GM10847 (cell line): Measurements from ENCODE around the gene PDCD11.

Source experiments
- POLR2A ChIP-seq: IDR thresholded peaks from 2 replicates; pipeline ENCODE4 v1.6.1; 2011; ENCODE audit not compliant: insufficient read length; ENCODE audit errors: extremely low read depth

The PDCD11 gene

DNA sequence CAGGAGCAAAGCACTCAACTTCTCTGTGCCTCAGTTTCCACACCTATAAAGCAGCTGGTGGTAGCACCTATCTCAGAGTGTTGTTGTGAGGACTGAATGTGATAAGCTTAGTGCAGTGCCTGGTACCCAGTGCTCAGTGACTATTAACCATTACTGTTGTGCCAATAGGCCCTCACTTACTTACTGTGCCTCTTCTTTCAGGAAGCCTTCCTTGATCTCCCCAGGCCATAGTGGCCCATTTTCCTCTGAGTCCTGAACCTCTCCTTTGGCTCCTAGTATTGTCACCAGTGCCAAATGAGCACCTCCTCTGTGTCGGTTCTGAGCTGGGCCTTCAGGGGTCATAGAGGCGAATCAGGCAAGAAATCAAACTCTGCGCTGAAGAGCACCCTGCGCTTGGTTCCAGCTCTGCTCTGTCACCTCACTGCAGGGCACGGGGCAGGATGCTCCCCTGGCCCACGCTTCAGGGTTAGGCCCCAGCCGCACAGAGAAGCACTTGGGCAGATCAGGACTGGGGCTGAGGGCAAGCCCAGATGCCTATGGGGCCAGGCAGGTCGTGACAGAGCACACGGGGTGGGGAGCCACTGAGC lies 59.7 kb downstream of the PDCD11 start:
- no peak for TF ChIP-seq POLR2A

GRCh38 chr10:103457176-103457712 lies 60.8 kb downstream of the PDCD11 start:
- no peak for TF ChIP-seq POLR2A

DNA sequence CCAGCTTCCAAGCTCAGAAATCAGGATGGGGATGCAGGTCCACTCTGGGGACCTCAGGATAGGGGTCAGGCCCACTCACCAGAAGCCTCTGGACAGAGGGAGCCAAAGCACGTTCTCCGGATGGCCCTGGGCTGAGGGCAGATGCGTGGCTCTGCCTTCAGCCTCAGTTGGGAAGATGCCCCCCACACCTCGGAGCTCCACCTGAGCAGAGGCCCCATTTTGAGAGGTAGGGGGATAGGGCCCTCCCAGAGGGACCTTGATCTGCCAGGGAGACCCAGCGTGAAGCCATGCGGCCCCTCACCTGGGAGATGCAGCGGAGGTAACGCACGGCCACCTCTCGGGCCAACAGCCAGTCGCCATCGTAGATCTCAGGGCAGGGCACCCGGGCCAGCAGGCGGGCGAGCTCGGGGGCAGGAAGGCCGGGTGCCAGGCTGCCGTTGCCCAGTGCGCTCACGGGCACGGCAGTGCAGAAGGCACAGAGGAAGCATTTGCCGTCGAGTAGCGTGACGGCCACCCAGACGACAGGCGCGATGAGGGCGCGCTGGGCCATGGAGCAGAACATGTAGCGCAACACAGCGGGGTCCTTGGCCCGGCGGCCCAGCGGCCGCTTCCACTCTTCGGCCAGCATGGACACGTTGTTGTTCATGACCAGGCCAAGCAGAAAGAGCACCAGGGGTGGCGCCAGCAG lies 61.6 kb downstream of the PDCD11 start:
- no peak for TF ChIP-seq POLR2A

- TF ChIP-seq POLR2A: no peak
These were observed 62.3 kb downstream of the PDCD11 start, which contains the start of gene CALHM1 for GRCh38 chr10:103458720-103459119. CALHM1 (minus strand) TSS chr10:103458900; CDS start chr10:103458751, 149 bp downstream.

- no peak for TF ChIP-seq POLR2A
These were observed 63.2 kb downstream of the PDCD11 start for GRCh38 chr10:103459615-103460014.

DNA sequence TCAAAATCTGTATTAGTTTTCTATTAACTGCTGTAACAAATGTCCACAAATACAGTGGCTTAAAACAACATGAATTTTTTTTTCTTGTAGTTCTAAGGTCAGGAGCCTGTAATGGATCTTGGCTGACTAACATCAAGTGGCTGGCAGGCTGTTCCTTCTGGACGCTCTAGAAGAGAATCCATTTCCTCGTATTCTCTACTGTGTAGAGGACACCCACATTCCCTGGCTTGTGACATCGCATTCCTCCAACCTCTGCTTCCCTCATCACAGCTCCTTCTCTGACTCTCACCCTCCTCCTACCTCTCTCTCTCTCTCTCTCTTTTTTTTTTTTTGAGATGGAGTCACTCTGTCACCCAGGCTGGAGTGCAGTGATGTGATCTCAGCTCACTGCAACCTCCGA lies 67.1 kb downstream of the PDCD11 start:
- TF ChIP-seq POLR2A: no peak

DNA sequence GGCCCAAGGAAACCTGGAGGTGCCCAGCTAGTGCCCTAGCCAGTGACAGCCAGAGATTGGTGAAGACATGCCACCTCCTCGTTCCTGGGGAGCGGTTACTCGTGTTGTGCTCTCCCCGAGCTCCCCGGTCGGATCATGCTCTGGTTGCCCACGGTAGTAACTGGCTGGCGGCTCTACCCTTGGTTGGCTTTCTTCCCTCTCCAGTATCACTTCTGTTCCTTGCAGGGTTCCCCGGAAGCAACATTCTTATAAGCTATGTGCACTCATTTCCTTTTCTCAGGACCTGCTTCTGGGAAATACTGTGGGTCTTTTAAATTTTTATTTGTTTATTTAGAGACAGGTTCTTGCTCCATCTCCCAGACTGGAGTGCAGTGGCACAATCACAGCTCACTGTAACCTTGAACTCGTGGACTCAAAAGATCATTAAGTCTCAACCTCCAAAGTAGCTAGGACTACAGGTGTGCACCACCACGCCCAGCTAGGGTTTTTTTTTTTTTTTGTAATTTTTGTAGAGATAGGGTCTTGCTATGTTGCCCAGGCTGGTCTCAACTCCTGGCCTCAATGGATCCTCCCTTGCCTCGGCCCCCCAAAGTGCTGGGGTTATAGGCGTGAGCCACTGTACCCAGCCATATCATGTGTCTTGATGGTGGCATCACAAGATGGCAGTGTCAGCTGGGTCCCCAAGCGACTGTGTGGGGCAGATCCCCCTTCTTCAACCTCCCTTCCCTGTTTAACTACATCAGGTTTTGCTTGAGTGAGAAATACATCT lies 69.2 kb downstream of the PDCD11 start:
- TF ChIP-seq POLR2A: no peak

DNA sequence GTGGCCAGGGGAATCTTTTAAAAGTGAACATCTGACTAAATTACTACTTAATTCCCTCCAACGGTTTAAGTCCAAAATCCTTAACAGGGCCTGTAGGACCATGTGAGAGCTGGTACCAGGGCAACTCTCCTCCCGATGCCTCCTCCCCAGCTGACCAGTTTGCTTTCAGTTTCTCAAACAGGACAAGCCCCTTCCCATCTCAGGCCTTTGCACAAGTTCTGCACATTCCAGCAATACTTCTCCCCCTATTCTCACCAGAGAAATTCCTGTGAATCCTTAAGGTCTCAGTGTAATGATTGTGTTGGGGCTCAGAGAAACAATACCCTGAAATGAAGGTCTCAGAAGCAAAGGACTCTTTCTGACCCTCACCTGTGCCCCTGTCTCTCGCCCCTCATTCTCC lies 70.3 kb downstream of the PDCD11 start:
- TF ChIP-seq POLR2A: no peak

GRCh38 chr10:103467406-103467805 lies 71.0 kb downstream of the PDCD11 start:
- no peak for TF ChIP-seq POLR2A

DNA sequence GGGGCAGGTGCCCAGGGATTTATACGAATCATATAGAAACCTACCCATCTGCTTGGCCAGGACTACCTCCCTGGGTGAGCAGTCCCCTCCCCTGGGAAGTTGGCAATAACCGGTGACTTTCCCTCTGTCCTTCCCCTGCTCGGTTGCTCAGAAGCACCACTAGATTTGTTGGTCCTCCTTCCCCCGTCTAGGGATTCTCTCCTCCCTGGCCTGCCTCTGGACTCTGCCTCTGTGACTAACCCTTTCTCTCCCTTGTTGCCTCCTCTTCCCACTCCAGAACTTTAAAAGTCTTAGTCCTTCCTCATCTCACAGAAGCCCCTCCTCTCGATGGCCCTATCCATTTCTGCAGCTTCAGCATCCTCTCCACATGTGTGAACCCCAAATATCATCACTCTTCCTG lies 72.8 kb downstream of the PDCD11 start:
- no peak for TF ChIP-seq POLR2A

GRCh38 chr10:103470761-103471653 lies 74.6 kb downstream of the PDCD11 start:
- peak; percentile 56 for TF ChIP-seq POLR2A

- peak; percentile 25 for TF ChIP-seq POLR2A
These were observed 75.6 kb downstream of the PDCD11 start for GRCh38 chr10:103472005-103472404.

DNA sequence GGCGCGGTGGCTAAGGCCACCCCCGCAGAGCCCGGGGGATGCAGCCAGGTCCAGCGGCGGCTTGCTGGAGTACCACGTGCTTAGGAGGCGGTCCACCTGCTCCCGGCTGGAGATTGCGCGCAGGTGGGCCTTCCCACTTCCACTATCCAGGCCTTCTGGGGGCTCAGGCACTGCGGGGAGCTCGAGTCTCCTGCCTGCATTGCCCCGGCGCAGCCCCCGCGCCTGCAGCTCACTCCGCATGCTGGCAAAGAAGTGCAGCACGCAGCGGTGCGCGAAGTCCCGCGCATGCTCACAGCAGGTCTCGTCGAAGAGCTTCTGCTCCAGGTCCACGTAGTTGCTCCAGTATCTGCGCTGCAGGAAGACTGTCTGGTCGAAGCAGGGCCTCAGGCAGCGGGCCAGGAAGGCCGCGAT lies 76.8 kb downstream of the PDCD11 start:
- TF ChIP-seq POLR2A: no peak

- TF ChIP-seq POLR2A: no peak
These were observed 77.7 kb downstream of the PDCD11 start for GRCh38 chr10:103474077-103474476.

- TF ChIP-seq POLR2A: no peak
These were observed 79.0 kb downstream of the PDCD11 start for GRCh38 chr10:103475437-103475836.
